GM12878 (cell line): ENCODE data around the gene FKRP. TPM values are rescaled to one million over a fixed set of nuclear protein-coding genes. Genes with fewer than 3 reads are reported as not detected.

ENCODE experiments used
- ATAC-seq: fragments of 200-7000 bp; cut with Tn5 transposase; 3 replicates; pipeline ENCODE4 v1.9.1; 2020; ENCODE audit warnings: mild to moderate bottlenecking, moderate library complexity
- BruUV-seq: library from RNA; stranded (reverse); fragments of 400-500 nt; replicated peaks from 2 replicates; lab custom pipeline; 2021; lab: Mats Ljungman, UMichigan
- CTCF ChIA-PET: fragments of 300-600 bp; sonication (Branson Sonifier 250); formaldehyde crosslinking; extraction: SDS; loops from one replicate; lab custom pipeline; 2021; ENCODE audit warnings: inconsistent platforms; lab: Yijun Ruan, JAX
- POLR2A ChIA-PET: fragments of 350-600 bp; formaldehyde crosslinking; extraction: SDS; loops from one replicate; lab custom pipeline; 2021; ENCODE audit warnings: inconsistent platforms; lab: Charles Lee
- RAD21 ChIA-PET: fragments of 300-600 bp; sonication (Branson Sonifier 250); formaldehyde crosslinking; loops from one replicate; lab custom pipeline; 2023; ENCODE audit warnings: antibody characterized with exemption; ENCODE audit not compliant: unreplicated experiment; lab: Charles Lee
- SMC1A ChIA-PET: fragments of 300-600 bp; sonication (Branson Sonifier 250); formaldehyde crosslinking; loops from one replicate; lab custom pipeline; 2023; ENCODE audit not compliant: unreplicated experiment, uncharacterized antibody; lab: Charles Lee
- DNase-seq: peaks from one replicate; pipeline ENCODE4 v3.0.0-alpha.2; 2011; ENCODE audit warnings: low read depth, low spot score
- FAIRE-seq: peaks from 3 replicates; lab custom pipeline; 2011; peaks lifted over from hg19 to GRCh38; lab: Jason Lieb, UNC
- H2AFZ ChIP-seq: 2 replicates; pipeline ENCODE4 v1.6.0; 2011; ENCODE audit warnings: low read depth, low read length, control low read depth; ENCODE audit not compliant: control insufficient read depth
- H3K27ac ChIP-seq: 2 replicates; pipeline ENCODE4 v1.5.1; 2011; ENCODE audit warnings: control low read depth; ENCODE audit not compliant: control insufficient read depth, insufficient read depth
- H3K27me3 ChIP-seq, 2 experiments: replicated peaks in 1 of 2; 2 replicates each; pipeline versions ENCODE4 v1.6.0 to v1.6.1; 2011; ENCODE audit warnings: low read length in 1 of 2; ENCODE audit not compliant: control insufficient read depth in 2 of 2, insufficient read depth in 2 of 2
- H3K36me3 ChIP-seq, 2 experiments: 2 replicates each; pipeline ENCODE4 v1.5.1; 2011; ENCODE audit warnings: low read length in 1 of 2; ENCODE audit not compliant: control insufficient read depth in 2 of 2, insufficient read depth in 2 of 2
- H3K4me1 ChIP-seq: 2 replicates; pipeline ENCODE4 v1.6.1; 2011; ENCODE audit warnings: mild to moderate bottlenecking, low read length, moderate library complexity, mixed read lengths; ENCODE audit not compliant: control insufficient read depth, insufficient read depth
- H3K4me2 ChIP-seq: 2 replicates; pipeline ENCODE4 v1.6.0; 2011; ENCODE audit warnings: control low read depth; ENCODE audit not compliant: control insufficient read depth, insufficient read depth
- H3K4me3 ChIP-seq: fragments of 200-600 bp; sonication (generic); 2 replicates; pipeline ENCODE4 v1.5.1; 2016
- H3K79me2 ChIP-seq: 2 replicates; pipeline ENCODE4 v1.6.0; 2011; ENCODE audit warnings: low read length; ENCODE audit not compliant: control insufficient read depth, insufficient read depth
- H3K9ac ChIP-seq: 2 replicates; pipeline ENCODE4 v1.8.0; 2011; ENCODE audit warnings: low read length, control low read depth, mixed read lengths; ENCODE audit not compliant: control insufficient read depth, insufficient read depth
- H3K9me3 ChIP-seq: replicated peaks from 3 replicates; pipeline ENCODE4 v1.5.1; 2011; ENCODE audit warnings: mild to moderate bottlenecking, low read length; ENCODE audit not compliant: control insufficient read depth, insufficient read depth
- H4K20me1 ChIP-seq: 2 replicates; pipeline ENCODE4 v1.6.0; 2011; ENCODE audit not compliant: control insufficient read depth, insufficient read depth
- BCL3 ChIP-seq: IDR thresholded peaks from 2 replicates; pipeline ENCODE4 v1.6.1; 2011; ENCODE audit warnings: borderline replicate concordance, low read depth, mild to moderate bottlenecking, moderate library complexity, low read length; ENCODE audit not compliant: insufficient read depth, poor library complexity, severe bottlenecking
- EED ChIP-seq: sonication (generic); IDR thresholded peaks from 2 replicates; pipeline ENCODE4 v1.6.1; 2016; ENCODE audit warnings: antibody characterized with exemption, low read depth
- IKZF1 ChIP-seq: fragments of 450-650 bp; conservative IDR thresholded peaks from 2 replicates; pipeline ENCODE4 v1.6.1; 2017; ENCODE audit warnings: antibody characterized with exemption, mild to moderate bottlenecking
- JUNB ChIP-seq: IDR thresholded peaks from 2 replicates; pipeline ENCODE4 v1.6.1; 2016; ENCODE audit warnings: antibody characterized with exemption, mild to moderate bottlenecking
- KLF5 ChIP-seq: fragments of 450-650 bp; IDR thresholded peaks from 2 replicates; pipeline ENCODE4 v1.6.1; 2014; ENCODE audit warnings: mild to moderate bottlenecking; ENCODE audit not compliant: partially characterized antibody
- MAX ChIP-seq: IDR thresholded peaks from 2 replicates; pipeline ENCODE4 v1.6.1; 2012; ENCODE audit warnings: low read depth, low read length, improper control_type of control experiment
- MYC ChIP-seq: IDR thresholded peaks from 2 replicates; pipeline ENCODE4 v1.6.1; 2011; ENCODE audit warnings: mild to moderate bottlenecking, low read length, moderate library complexity, inconsistent platforms; ENCODE audit not compliant: insufficient read depth, insufficient replicate concordance, insufficient read length, severe bottlenecking
- NFYB ChIP-seq: IDR thresholded peaks from 2 replicates; pipeline ENCODE4 v1.6.1; 2011; ENCODE audit warnings: low read depth, mild to moderate bottlenecking, low read length, improper control_type of control experiment, moderate library complexity; ENCODE audit not compliant: insufficient read depth
- NRF1 ChIP-seq: conservative IDR thresholded peaks from 2 replicates; pipeline ENCODE4 v1.6.1; 2011; ENCODE audit warnings: mild to moderate bottlenecking, low read depth, low read length, improper control_type of control experiment
- SMARCA5 ChIP-seq: fragments of 450-650 bp; IDR thresholded peaks from 2 replicates; pipeline ENCODE4 v1.6.1; 2017; ENCODE audit warnings: mild to moderate bottlenecking
- ZBTB33 ChIP-seq: fragments of 450-650 bp; IDR thresholded peaks from 2 replicates; pipeline ENCODE4 v1.6.1; 2017; ENCODE audit warnings: mild to moderate bottlenecking
- ZBTB40 ChIP-seq: fragments of 450-650 bp; IDR thresholded peaks from 2 replicates; pipeline ENCODE4 v1.6.1; 2016; ENCODE audit warnings: mild to moderate bottlenecking, moderate library complexity, borderline replicate concordance
- WGBS: methylation state at CpG from one replicate; pipeline ENCODE4 v1.1.6; 2016; ENCODE audit warnings: low lambda C conversion rate; ENCODE audit not compliant: insufficient replicate concordance, insufficient coverage; ENCODE audit errors: missing lambda C conversion rate; 5-methylcytosine and 5-hydroxymethylcytosine counted together
- in situ Hi-C: fragments of 300-500 bp; cut with MboI; formaldehyde crosslinking; loops from 9 replicates; pipeline ENCODE4 v1.14.3; 2018; ENCODE audit warnings: mixed read lengths
- intact Hi-C: fragments of 100-400 bp; cut with micrococcal nuclease; formaldehyde crosslinking; loops from one replicate; pipeline ENCODE4 v1.14.2; 2022; ENCODE audit not compliant: unreplicated experiment
- polyA plus RNA-seq, 11 experiments: library from polyadenylated mRNA; depleted of rRNA in 4 of 11; unstranded in 6 of 11; stranded (reverse) in 5 of 11; fragments of >200 nt; fragmentation: Nextera tagmentation in 4 of 11; fragmentation: Illumina TruSeq in 1 of 11; extraction: Ambion mirVana in 4 of 11; extraction: Trizol in 1 of 11; gene quantifications; 1 replicate in 1 of 11; 2 replicates in 10 of 11; pipeline versions ENCODE4 v1.2.1 to v1.2.3, GENCODE V29; 2011 to 2016; ENCODE audit warnings: inconsistent platforms in 2 of 11, missing spikeins in 2 of 11, low read depth in 1 of 11
- total RNA-seq, 4 experiments: library from RNA; depleted of rRNA in 3 of 4; stranded (reverse); fragments of >200 nt in 3 of 4; fragmentation: Illumina TruSeq in 1 of 4; extraction: Trizol in 1 of 4; gene quantifications; 2 replicates each; pipeline versions ENCODE4 v1.2.1 to v1.2.3, GENCODE V29; 2013 to 2021

The FKRP gene
- total and polyA plus RNA-seq, 10 of the 15 experiments (the other 5 are each of a cell fraction or from before 2014, with no cell fraction given): 1.3 to 14.1 (median 7.8) TPM

GRCh38 chr19:46755077-46755852 is 9.4 kb downstream of the FKRP start (continued):
- no peak for TF ChIP-seq ZBTB40
- TF ChIP-seq, all 136 proteins: peak for 0

GRCh38 chr19:46755853-46756543 is 10.1 kb downstream of the FKRP start:
- H3K4me3 ChIP-seq: no peak overlapping the region
- no peak overlapping the region for H2AFZ ChIP-seq
- 97% methylated on average over 70 of the region's 86 CpGs for WGBS
- H3K9ac ChIP-seq: no peak overlapping the region
- no peak overlapping the region for H3K27ac ChIP-seq
- in situ Hi-C loops: no loop called here
- intact Hi-C loops: no loop called here
- ChIA-PET RAD21 (no interaction called here), POLR2A (no interaction called here), CTCF (interaction anchor here (0.6 to 8.9 kb wide), 7 partner anchors 9 to 227 kb away, joined by 3 to 134 read pairs (median 21); no protein-coding TSS in a partner anchor), SMC1A (interaction anchor here (1.0 to 1.2 kb wide), 3 partner anchors 54 to 85 kb away, joined by 3 to 7 read pairs (median 3); no protein-coding TSS in a partner anchor)
- no peaks in the 10 kb centered on the region for H3K4me1 ChIP-seq
- no peaks in the 10 kb centered on the region for H3K9me3 ChIP-seq
- no peak for FAIRE-seq
- H3K4me2 ChIP-seq: no peak overlapping the region
- no peak for ATAC-seq
- BruUV-seq: no TSS peak
- no peaks in the 10 kb centered on the region for H3K27me3 ChIP-seq
- DNase-seq: no peak
- no peaks in the 10 kb centered on the region; the same call in 1 of the 2 replicates for H4K20me1 ChIP-seq
- no peaks in the 10 kb centered on the region for H3K79me2 ChIP-seq
- H3K36me3 ChIP-seq: no peaks in the 10 kb centered on the region; a peak in 1 of 4 replicates
- no peak for TF ChIP-seq KLF5
- TF ChIP-seq ZBTB33: no peak
- no peak for TF ChIP-seq MYC
- TF ChIP-seq NRF1: no peak
- no peak for TF ChIP-seq EED
- TF ChIP-seq BCL3: no peak
- no peak for TF ChIP-seq NFYB
- no peak for TF ChIP-seq IKZF1
- TF ChIP-seq SMARCA5: no peak
- TF ChIP-seq JUNB: no peak
- no peak for TF ChIP-seq MAX
